Neural progenitor cell (in vitro differentiated cells): Measurements from ENCODE around the gene SATB1.

Source experiments
- EZH2phosphoT487 ChIP-seq: fragments of 200-600 bp; sonication (generic); IDR thresholded peaks from 2 replicates; pipeline ENCODE4 v1.6.1; 2017; ENCODE audit warnings: antibody characterized with exemption
- TF ChIP-seq, protein P1 (sequence below): fragments of 200-600 bp; sonication (generic); IDR thresholded peaks from 2 replicates; pipeline ENCODE4 v1.5.1; 2017; ENCODE audit warnings: antibody characterized with exemption, mild to moderate bottlenecking

DNA sequence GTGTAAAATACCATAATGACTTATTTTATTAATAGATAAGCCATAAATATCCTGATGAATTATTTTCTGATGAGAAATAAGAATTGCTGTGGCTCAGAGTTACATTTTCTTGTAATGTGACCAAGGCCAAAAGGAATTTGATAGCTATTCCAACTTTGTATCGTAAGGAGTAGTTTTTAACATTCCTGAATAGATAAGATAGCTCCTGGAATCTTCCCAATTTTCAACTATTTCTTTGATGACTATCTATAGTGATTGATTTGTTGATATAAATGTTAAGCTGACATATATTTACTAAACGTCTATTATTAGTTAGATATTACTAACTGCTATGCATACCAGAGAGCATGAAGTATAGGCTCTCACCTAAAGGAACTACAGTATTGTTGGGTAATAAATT lies 49.1 kb upstream of the SATB1 start:
- TF ChIP-seq, protein P1, sequence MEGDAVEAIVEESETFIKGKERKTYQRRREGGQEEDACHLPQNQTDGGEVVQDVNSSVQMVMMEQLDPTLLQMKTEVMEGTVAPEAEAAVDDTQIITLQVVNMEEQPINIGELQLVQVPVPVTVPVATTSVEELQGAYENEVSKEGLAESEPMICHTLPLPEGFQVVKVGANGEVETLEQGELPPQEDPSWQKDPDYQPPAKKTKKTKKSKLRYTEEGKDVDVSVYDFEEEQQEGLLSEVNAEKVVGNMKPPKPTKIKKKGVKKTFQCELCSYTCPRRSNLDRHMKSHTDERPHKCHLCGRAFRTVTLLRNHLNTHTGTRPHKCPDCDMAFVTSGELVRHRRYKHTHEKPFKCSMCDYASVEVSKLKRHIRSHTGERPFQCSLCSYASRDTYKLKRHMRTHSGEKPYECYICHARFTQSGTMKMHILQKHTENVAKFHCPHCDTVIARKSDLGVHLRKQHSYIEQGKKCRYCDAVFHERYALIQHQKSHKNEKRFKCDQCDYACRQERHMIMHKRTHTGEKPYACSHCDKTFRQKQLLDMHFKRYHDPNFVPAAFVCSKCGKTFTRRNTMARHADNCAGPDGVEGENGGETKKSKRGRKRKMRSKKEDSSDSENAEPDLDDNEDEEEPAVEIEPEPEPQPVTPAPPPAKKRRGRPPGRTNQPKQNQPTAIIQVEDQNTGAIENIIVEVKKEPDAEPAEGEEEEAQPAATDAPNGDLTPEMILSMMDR, result no peak
- TF ChIP-seq EZH2phosphoT487, result no peak
